OCI-LY1 (cell line): Measurements from ENCODE around the gene PDE11A.

ENCODE experiments used
- H2AFZ ChIP-seq: fragments of 200-600 bp; sonication (generic), shearing (Covaris generic); 2 replicates; pipeline ENCODE4 v1.6.0; 2014; ENCODE audit warnings: antibody characterized with exemption, mild to moderate bottlenecking, low read length
- H3F3A ChIP-seq: fragments of 200-600 bp; sonication (generic), shearing (Covaris generic); 2 replicates; pipeline ENCODE4 v1.6.0; 2014; ENCODE audit warnings: mild to moderate bottlenecking, antibody characterized with exemption, low read length, moderate library complexity; ENCODE audit not compliant: insufficient read depth
- H3K27ac ChIP-seq: fragments of 200-600 bp; sonication (generic); 2 replicates; pipeline ENCODE4 v1.5.1; 2014; ENCODE audit warnings: low read length, mixed run types, mild to moderate bottlenecking, low read depth; ENCODE audit not compliant: poor library complexity, severe bottlenecking
- H3K27me3 ChIP-seq: fragments of 200-600 bp; sonication (generic); 2 replicates; pipeline ENCODE4 v1.6.0; 2014; ENCODE audit warnings: antibody characterized with exemption, mild to moderate bottlenecking, low read length, moderate library complexity; ENCODE audit not compliant: insufficient read depth
- H3K36me3 ChIP-seq: fragments of 200-600 bp; sonication (generic); 2 replicates; pipeline ENCODE4 v1.6.1; 2014; ENCODE audit warnings: mild to moderate bottlenecking, antibody characterized with exemption, low read length, moderate library complexity, mixed read lengths; ENCODE audit not compliant: insufficient read depth
- H3K4me1 ChIP-seq: fragments of 200-600 bp; sonication (generic); 2 replicates; pipeline ENCODE4 v1.5.1; 2014; ENCODE audit warnings: mild to moderate bottlenecking, low read length, moderate library complexity; ENCODE audit not compliant: insufficient read depth, severe bottlenecking
- H3K4me2 ChIP-seq: fragments of 200-600 bp; sonication (generic), shearing (Covaris generic); 2 replicates; pipeline ENCODE4 v1.6.1; 2014; ENCODE audit warnings: low read length
- H3K4me3 ChIP-seq: fragments of 200-600 bp; sonication (generic); 2 replicates; pipeline ENCODE4 v1.5.1; 2014; ENCODE audit warnings: low read length, low read depth, mild to moderate bottlenecking, mixed read lengths; ENCODE audit not compliant: poor library complexity, severe bottlenecking
- H3K79me2 ChIP-seq: fragments of 200-600 bp; shearing (Covaris generic); 2 replicates; pipeline ENCODE4 v1.6.1; 2016; ENCODE audit warnings: mixed run types, low read length, mixed read lengths; ENCODE audit not compliant: insufficient read depth
- H3K9ac ChIP-seq: fragments of 200-600 bp; sonication (generic), shearing (Covaris generic); 2 replicates; pipeline ENCODE4 v1.6.1; 2014; ENCODE audit warnings: mild to moderate bottlenecking, low read length, mixed read lengths
- H3K9me2 ChIP-seq: fragments of 200-600 bp; sonication (generic), shearing (Covaris generic); 2 replicates; pipeline ENCODE4 v1.6.1; 2014; ENCODE audit warnings: low read depth, mild to moderate bottlenecking, low read length, mixed read lengths
- H3K9me3 ChIP-seq: fragments of 200-600 bp; shearing (Covaris generic); 2 replicates; pipeline ENCODE4 v1.6.1; 2014; ENCODE audit warnings: low read length, mixed read lengths
- H4K20me1 ChIP-seq: fragments of 200-600 bp; sonication (generic), shearing (Covaris generic); 2 replicates; pipeline ENCODE4 v1.6.0; 2016; ENCODE audit warnings: mild to moderate bottlenecking, low read length; ENCODE audit not compliant: insufficient read depth
- CTCF ChIP-seq: fragments of 200-600 bp; sonication (generic), shearing (Covaris generic); IDR thresholded peaks from 2 replicates; pipeline ENCODE4 v1.5.1; 2017; ENCODE audit warnings: mild to moderate bottlenecking, antibody characterized with exemption, low read length, moderate library complexity, mixed read lengths
- EZH2 ChIP-seq: fragments of 200-600 bp; sonication (generic), shearing (Covaris generic); IDR thresholded peaks from 2 replicates; pipeline ENCODE4 v1.8.0; 2017; ENCODE audit warnings: borderline replicate concordance, mixed run types, mild to moderate bottlenecking, antibody characterized with exemption, low read length, moderate library complexity, mixed read lengths

The PDE11A gene

GRCh38 chr2:177665948-177666347 lies 406.6 kb downstream of the PDE11A start:
- H3K36me3 ChIP-seq: no peaks in the 10 kb centered on the region

GRCh38 chr2:177665328-177665727 lies 407.2 kb downstream of the PDE11A start:
- Histone ChIP-seq H3K79me2 (no peaks in the 10 kb centered on the region), H3K27me3 (no peaks in the 10 kb centered on the region)

More at GRCh38 chr2:177665948-177666347, 406.6 kb downstream of the PDE11A start:
- no peak overlapping the region for H3K27ac ChIP-seq
- H3K4me1 ChIP-seq: peaks cover 4% of the 10 kb centered on the region
- H3K9me2 ChIP-seq: no peaks in the 10 kb centered on the region
- no peaks in the 10 kb centered on the region for H3F3A ChIP-seq
- no peaks in the 10 kb centered on the region for H4K20me1 ChIP-seq
- H3K4me3 ChIP-seq: no peak overlapping the region
- H3K9ac ChIP-seq: no peak overlapping the region
- H2AFZ ChIP-seq: no peak overlapping the region
- no peak for TF ChIP-seq EZH2
- TF ChIP-seq CTCF: no peak
- no peaks in the 10 kb centered on the region for H3K9me3 ChIP-seq
- H3K27me3 ChIP-seq: no peaks in the 10 kb centered on the region
- H3K4me2 ChIP-seq: no peak overlapping the region
- no peaks in the 10 kb centered on the region for H3K79me2 ChIP-seq

GRCh38 chr2:177662895-177663294 lies 409.7 kb downstream of the PDE11A start:
- H3K27ac ChIP-seq: no peak overlapping the region
- no peaks in the 10 kb centered on the region for H3K9me3 ChIP-seq
- TF ChIP-seq CTCF (no peak), EZH2 (no peak)
- H3K9ac ChIP-seq: no peak overlapping the region
- no peaks in the 10 kb centered on the region; the same call in 1 of the 2 replicates for H3K27me3 ChIP-seq
- no peaks in the 10 kb centered on the region for H3K36me3 ChIP-seq
- H3K79me2 ChIP-seq: no peaks in the 10 kb centered on the region
- peaks cover 5% of the 10 kb centered on the region for H3K4me1 ChIP-seq
- H3F3A ChIP-seq: no peaks in the 10 kb centered on the region
- no peaks in the 10 kb centered on the region for H4K20me1 ChIP-seq
- no peaks in the 10 kb centered on the region for H3K9me2 ChIP-seq
- H3K4me3 ChIP-seq: no peak overlapping the region
- no peak overlapping the region for H3K4me2 ChIP-seq
- H2AFZ ChIP-seq: no peak overlapping the region

More at GRCh38 chr2:177665328-177665727, 407.2 kb downstream of the PDE11A start:
- Histone ChIP-seq H3K36me3 (no peaks in the 10 kb centered on the region), H4K20me1 (no peaks in the 10 kb centered on the region), H3K4me3 (no peak overlapping the region), H3K4me1 (peaks cover 5% of the 10 kb centered on the region), H3K4me2 (no peak overlapping the region), H3F3A (no peaks in the 10 kb centered on the region), H3K9me3 (no peaks in the 10 kb centered on the region), H3K9ac (no peak overlapping the region), H3K27ac (no peak overlapping the region), H2AFZ (no peak overlapping the region), H3K9me2 (no peaks in the 10 kb centered on the region)
- TF ChIP-seq EZH2: no peak
- no peak for TF ChIP-seq CTCF
